ENCODE data around the gene FKRP. TPM values are rescaled to one million over a fixed set of nuclear protein-coding genes. Genes with fewer than 3 reads are reported as not detected.
"Not testable (repeated sequence)": the region's sequence is repeated elsewhere in the genome, so short reads cannot be mapped to it uniquely, and the experiment has no call there.

FKRP gene
- total and polyA plus RNA-seq, 8 donors = 5.0 to 17.4 (median 8.0) TPM

- Histone ChIP-seq H3K9me3 (no peaks in the 10 kb centered on the region), H3K4me3 (no peak overlapping the region), H3K36me3 (peaks cover 0 to 31% (median 25%) of the 10 kb centered on the region in 3 donors), H3K27me3 (no peaks in the 10 kb centered on the region), H3K27ac (no peak overlapping the region), H3K4me1 (no peaks in the 10 kb centered on the region)
- TF ChIP-seq CTCF (IDR thresholded peaks at IDR 0.05) = no peak
- 93 to 97% methylated on average over 13 of the region's 13 CpGs for WGBS, 2 donors
- ATAC-seq (no peak), DNase-seq (no peak), FAIRE-seq (no peak)
- intact Hi-C loops (cut with DNase I) = no loop called here
These were observed 45.2 kb upstream of the FKRP start for GRCh38 chr19:46700704-46701103.

GRCh38 chr19:46704379-46705076 is 41.3 kb upstream of the FKRP start:
- H3K27ac ChIP-seq = no peak overlapping the region
- peak; percentile 93 to 98 (median 94) for TF ChIP-seq CTCF (IDR thresholded peaks at IDR 0.05)
- FAIRE-seq = no peak
- WGBS, 2 donors = 26 to 27% methylated on average over 21 of the region's 21 CpGs
- H3K36me3 ChIP-seq = peaks cover 0 to 23% (median 22%) of the 10 kb centered on the region in 3 donors
- H3K4me1 ChIP-seq = no peaks in the 10 kb centered on the region
- H3K4me3 ChIP-seq = no peak overlapping the region
- peak; percentile 79 to 94 (median 88) for ATAC-seq
- DNase-seq = peak; percentile 53 to 97 (median 80)
- H3K27me3 ChIP-seq = no peaks in the 10 kb centered on the region
- no peaks in the 10 kb centered on the region for H3K9me3 ChIP-seq
- intact Hi-C loops (cut with DNase I) = no loop called here

- Histone ChIP-seq H3K4me1 (peaks cover 7 to 10% (median 10%) of the 10 kb centered on the region in 3 donors), H3K27me3 (no peaks in the 10 kb centered on the region), H3K36me3 (peaks cover 0 to 11% (median 5%) of the 10 kb centered on the region in 3 donors), H3K4me3 (no peak overlapping the region), H3K27ac (no peak overlapping the region), H3K9me3 (no peaks in the 10 kb centered on the region)
- no peak for ATAC-seq
- FAIRE-seq = no peak
- WGBS, 2 donors = 87 to 90% methylated on average over 25 of the region's 25 CpGs
- TF ChIP-seq CTCF (IDR thresholded peaks at IDR 0.05) = no peak
- intact Hi-C loops (cut with DNase I) = no loop called here
- DNase-seq = no peak
These were observed 35.2 kb upstream of the FKRP start for GRCh38 chr19:46710687-46711086.

- FAIRE-seq; H3K27me3 ChIP-seq; intact Hi-C loops (cut with DNase I); H3K36me3 ChIP-seq; H3K9me3 ChIP-seq; H3K4me3 ChIP-seq; ATAC-seq; H3K27ac ChIP-seq; DNase-seq: not testable (repeated sequence)
- WGBS, 2 donors = 88 to 89% methylated on average over 6 of the region's 6 CpGs
- H3K4me1 ChIP-seq = peaks cover 8 to 12% (median 10%) of the 10 kb centered on the region in 3 donors
These were observed 33.0 kb upstream of the FKRP start for GRCh38 chr19:46712768-46713338.

GRCh38 chr19:46713781-46714443 is 31.9 kb upstream of the FKRP start:
- FAIRE-seq (no peak), DNase-seq (peak; percentile 89 to 97 (median 93)), ATAC-seq (peak; percentile 72 to 83 (median 80))
- Histone ChIP-seq H3K4me1 (peaks cover 8 to 13% (median 10%) of the 10 kb centered on the region in 3 donors), H3K4me3 (peak overlapping the region; percentile 31 to 74 (median 59)), H3K27me3 (no peaks in the 10 kb centered on the region), H3K9me3 (no peaks in the 10 kb centered on the region), H3K36me3 (peaks cover 0 to 5% (median 4%) of the 10 kb centered on the region in 3 donors), H3K27ac (peak overlapping the region; percentile 71 to 91 (median 82))
- 0 to 1% methylated on average over 24 to 39 of the region's 39 CpGs for WGBS, 2 donors
- no peak for TF ChIP-seq CTCF (IDR thresholded peaks at IDR 0.05)
- intact Hi-C loops (cut with DNase I) = no loop called here

All from pancreas (tissue), 10 donors.